ENCODE measurements around the gene PNMT. TPM values are rescaled to one million over a fixed set of nuclear protein-coding genes. Genes with fewer than 3 reads are reported as not detected.
A peak's percentile ranks its signal among the peaks of the same experiment; 100 is the strongest.

Gene PNMT
- total RNA-seq, 1 donor, result not detected

GRCh38 chr17:39674702-39675389, 6.6 kb downstream of the PNMT start:
- DNase-seq (ENCODE audit: low read depth), result peak; percentile 63
- no peak for TF ChIP-seq CTCF (IDR thresholded peaks at IDR 0.05; ENCODE audit: insufficient read depth, low read length)
- no peak overlapping the region for H3K4me3 ChIP-seq (ENCODE audit: low read depth, low read length)

- no peak for TF ChIP-seq CTCF (IDR thresholded peaks at IDR 0.05; ENCODE audit: insufficient read depth, low read length)
- no peak overlapping the region for H3K4me3 ChIP-seq (ENCODE audit: low read depth, low read length)
- DNase-seq (ENCODE audit: low read depth), result no peak
These were observed 7.3 kb downstream of the PNMT start for GRCh38 chr17:39675390-39676082.

GRCh38 chr17:39676198-39676819, 8.1 kb downstream of the PNMT start:
- no peak for DNase-seq (ENCODE audit: low read depth)
- H3K4me3 ChIP-seq (ENCODE audit: low read depth, low read length), result no peak overlapping the region
- no peak for TF ChIP-seq CTCF (IDR thresholded peaks at IDR 0.05; ENCODE audit: insufficient read depth, low read length)

DNA sequence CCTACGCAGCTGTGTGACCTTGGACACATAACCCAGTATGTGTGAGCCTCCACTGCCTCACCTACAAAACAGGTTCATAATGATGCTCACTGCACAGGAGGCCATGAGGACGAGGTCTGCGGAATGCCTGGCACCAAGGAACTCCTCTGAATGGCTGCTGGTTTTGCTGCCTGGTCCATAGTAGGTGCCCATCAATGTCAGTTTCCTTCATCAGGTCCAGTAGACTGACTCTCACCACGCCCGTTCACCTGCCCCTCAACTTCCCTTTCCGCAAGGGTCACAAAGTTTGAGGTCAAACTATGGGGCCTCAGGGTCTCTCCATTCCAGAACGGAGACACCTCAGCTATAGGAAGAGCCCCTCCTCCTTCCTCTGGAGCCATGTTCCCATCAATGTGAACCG, 8.8 kb downstream of the PNMT start:
- TF ChIP-seq CTCF (IDR thresholded peaks at IDR 0.05; ENCODE audit: insufficient read depth, low read length), result no peak
- no peak overlapping the region for H3K4me3 ChIP-seq (ENCODE audit: low read depth, low read length)
- no peak for DNase-seq (ENCODE audit: low read depth)

GRCh38 chr17:39677542-39678339, 9.5 kb downstream of the PNMT start:
- H3K4me3 ChIP-seq (ENCODE audit: low read depth, low read length), result no peak overlapping the region
- peak; percentile 11 for DNase-seq (ENCODE audit: low read depth)
- no peak for TF ChIP-seq CTCF (IDR thresholded peaks at IDR 0.05; ENCODE audit: insufficient read depth, low read length)

DNA sequence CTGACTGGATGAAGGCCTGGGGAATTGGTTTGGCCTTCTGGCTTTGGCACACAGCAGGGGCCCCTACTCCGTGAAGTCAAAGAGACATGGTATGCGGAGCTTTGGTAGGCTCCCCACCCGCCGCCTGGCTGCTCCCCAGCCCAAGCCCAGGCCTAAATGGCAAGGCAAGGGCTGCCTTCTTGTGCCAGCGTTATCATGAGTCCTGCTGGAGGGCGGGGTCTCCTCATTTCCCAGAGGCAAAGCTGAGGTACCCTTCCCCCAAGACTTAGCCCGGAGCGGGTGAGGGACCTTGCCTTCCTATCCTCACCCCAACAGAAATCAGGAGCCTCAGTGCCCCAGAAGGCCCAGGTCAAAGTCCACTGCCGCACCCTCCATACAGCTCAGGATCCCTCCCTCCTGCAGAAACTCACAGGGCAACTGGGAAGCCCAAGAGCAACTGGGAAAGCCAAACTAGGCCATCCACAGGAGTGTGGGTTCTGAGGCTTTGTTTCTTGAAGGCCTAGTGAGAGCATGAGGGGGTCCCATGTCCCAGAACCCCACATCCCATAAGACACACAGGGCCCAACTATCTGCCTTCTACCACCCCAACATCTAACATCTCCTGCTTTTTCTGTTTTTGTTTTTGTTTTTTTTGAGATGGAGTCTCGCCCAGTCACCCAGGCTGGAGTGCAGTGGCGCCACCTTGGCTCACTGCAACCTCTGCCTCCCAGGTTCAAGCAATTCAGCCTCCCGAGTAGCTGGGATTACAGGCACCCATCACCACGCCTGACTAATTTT, 10.3 kb downstream of the PNMT start:
- H3K4me3 ChIP-seq (ENCODE audit: low read depth, low read length), result no peak overlapping the region
- DNase-seq (ENCODE audit: low read depth), result no peak
- TF ChIP-seq CTCF (IDR thresholded peaks at IDR 0.05; ENCODE audit: insufficient read depth, low read length), result no peak
